SIG-M5 treated with dmso at 0.1 percent for 504 hours (cell line): Measurements from ENCODE around the gene MAP6D1.

ENCODE experiments used
- DNase-seq: peaks from one replicate; lab custom pipeline; 2025; ENCODE audit not compliant: unreplicated experiment; lab: John Stamatoyannopoulos, UW

MAP6D1 gene

DNA sequence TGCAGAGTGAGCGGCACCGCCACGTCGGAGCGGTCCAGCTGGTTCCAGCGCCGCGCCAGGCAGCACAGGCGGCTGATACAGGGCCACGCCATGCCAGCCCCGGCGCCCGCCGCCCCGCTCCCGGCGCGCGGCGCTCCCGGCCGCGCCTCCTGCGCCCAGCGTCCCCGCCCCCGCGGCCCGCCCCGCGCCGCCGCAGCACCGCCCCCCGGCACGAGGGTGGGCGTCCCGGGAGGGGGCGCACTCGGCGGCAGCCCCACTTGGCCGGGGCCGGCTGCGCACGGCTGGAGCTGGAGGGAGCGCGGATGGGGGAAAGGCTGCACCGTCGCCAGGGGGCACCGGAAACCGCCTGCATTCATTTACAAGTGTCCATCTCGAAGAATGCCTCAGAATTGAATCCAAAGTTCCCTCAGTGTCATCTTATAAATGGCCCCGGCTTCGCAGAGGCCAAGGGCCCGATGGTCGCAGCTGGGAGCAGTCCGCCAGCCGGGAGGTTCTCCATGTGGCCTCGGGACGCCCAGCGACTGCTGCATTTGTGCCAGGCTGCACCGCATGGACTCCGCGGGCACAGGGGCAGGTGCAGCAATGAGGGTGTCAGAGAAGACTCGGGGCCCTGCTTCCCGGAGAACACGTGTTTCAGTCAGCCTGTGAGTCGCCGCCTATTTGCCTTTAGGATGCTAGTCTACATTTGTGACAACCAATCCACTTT is at the start of gene MAP6D1:
TSS of gene MAP6D1 (minus strand) at position 122 of the 706 bp plus-strand sequence. CDS start at position 92, 30 bp downstream.
- peak; percentile 67 for DNase-seq

- DNase-seq: no peak
Measured at GRCh38 chr3:183873914-183874313, 48.5 kb upstream of the MAP6D1 start.

GRCh38 chr3:183871541-183871940 is 46.2 kb upstream of the MAP6D1 start:
- DNase-seq: no peak

DNA sequence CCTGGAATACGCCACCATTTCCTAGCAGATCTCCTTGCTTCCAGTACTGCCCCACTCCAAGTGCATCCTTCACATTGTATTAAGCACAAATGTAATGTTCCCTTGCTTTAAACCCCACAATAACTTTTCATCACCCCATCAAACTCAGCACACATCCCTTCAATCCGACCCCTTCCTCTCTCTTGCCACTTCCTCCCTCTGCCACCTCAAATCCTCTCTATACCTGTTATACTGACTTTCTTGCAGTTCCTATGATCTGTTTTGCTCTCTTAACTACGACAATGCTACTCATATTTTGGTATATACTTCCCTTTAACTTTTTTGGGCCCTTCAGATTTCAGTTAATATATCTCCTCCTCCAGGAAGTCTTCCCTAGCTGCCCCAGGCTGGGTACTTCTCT is 45.2 kb upstream of the MAP6D1 start:
- no peak for DNase-seq

DNA sequence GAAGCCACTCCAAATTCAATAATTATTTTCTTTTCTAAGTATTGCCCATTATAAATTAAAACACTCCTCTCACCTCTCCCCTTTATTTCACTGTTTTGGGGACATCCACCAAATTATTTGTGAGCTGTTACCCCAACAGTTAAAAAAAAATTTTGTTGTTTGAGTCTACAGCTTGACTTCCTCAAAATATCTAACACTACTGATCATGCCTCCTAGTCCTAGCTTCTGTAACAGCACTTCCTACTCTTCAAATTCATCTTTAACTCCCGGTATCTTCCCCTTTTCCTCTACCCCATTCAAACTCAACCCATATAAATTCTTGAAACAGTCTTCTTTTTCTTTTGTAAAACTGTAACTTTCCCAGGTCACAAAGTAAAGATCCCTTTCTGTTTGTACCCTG is 43.4 kb upstream of the MAP6D1 start:
- peak; percentile 92 for DNase-seq

GRCh38 chr3:183862610-183863009 is 37.2 kb upstream of the MAP6D1 start:
- no peak for DNase-seq

DNA sequence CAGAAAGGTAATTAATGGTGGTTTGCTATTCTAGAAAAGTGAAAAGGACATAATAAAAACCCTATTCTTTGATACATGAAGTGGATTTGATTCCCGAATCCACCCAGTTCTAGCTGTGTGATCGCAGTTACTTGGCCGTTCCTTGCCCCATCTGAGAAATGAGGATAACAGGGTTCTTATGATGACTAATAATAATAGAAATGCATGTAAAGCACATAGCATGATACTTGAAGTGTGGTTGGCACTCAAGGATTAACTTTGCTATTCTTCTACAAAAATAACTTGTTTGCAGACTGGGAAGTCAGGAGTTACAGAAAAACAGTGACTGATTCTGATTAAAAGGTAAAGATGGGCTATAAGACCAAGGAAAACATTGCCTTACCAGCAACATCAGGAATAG is 32.5 kb upstream of the MAP6D1 start:
- DNase-seq: no peak

DNA sequence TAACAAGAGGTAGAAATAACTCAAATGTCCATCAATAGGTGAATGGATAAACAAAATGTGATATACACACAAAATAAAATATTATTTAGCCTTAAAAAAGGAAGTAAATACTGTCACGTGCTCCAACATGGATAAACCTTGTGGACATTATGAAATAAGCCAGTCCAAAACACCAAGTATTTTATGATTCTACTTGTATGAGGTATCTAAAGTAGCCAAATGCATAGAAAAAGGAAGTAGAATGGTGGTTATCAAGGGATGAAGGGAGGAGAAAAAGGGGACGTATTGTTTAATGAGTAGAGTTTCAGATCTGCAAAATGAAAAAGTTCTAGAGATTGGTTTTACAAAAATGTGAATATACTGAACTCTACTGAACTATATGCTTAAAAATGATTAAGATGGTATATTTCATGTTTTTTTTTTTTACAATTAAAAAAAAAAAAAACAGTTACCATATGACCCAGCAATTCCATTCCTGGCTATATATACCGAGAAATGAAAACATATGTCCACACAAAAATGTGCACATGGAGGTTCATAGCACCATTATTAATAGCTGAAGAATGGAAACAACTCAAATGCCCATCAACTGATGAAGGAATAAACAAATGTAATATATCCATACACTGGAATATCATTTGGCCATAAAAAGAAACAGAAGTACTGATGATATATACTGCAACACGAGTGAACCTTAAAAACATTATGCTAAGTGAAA is 29.1 kb upstream of the MAP6D1 start:
- DNase-seq: peak; percentile 42

GRCh38 chr3:183845608-183846288 is 20.4 kb upstream of the MAP6D1 start:
- DNase-seq: peak; percentile 43

DNA sequence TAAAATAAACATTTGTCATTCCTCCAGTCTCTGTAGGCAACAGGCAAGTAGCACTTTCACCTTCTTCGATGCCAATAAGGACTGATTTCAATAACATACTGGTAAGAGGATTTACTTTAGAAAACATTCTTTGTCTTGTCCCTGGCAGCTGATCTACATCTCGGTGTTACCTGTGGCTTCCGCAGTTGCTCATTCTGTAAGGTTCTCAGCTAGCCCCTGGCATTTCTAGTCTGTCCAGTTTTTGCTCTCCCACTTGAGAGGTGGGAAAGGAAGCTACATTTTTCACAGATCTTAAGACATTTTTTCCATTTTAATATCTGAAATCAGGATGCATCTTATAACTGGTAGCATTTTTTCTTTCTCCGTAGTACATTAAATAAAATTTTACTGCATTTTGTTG is 19.7 kb upstream of the MAP6D1 start:
- DNase-seq: peak; percentile 24

- peak; percentile 29 for DNase-seq
Measured at GRCh38 chr3:183844606-183845005, 19.2 kb upstream of the MAP6D1 start.

- DNase-seq: no peak
Measured at GRCh38 chr3:183839751-183840150, 14.4 kb upstream of the MAP6D1 start.

DNA sequence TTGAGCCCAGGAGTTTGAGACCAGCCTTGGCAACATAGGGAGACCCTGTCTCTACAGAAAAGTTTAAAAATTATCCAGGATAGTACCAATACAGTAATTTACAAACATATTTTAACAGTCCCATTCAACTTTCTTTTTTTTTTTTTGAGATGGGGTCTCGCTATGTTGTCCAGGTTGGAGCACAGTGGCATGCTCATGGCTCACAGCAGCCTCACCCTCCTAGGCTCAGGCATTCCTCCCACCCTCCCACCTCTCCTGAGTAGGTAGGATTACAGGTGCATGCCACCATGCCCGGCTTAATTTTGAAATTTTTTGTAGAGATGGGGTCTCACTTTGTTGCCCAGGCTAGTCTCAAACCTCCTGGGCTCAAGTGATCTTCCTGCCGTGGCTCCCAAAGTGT is 12.5 kb upstream of the MAP6D1 start:
- no peak for DNase-seq

GRCh38 chr3:183837390-183837789 is 12.0 kb upstream of the MAP6D1 start:
- no peak for DNase-seq

DNA sequence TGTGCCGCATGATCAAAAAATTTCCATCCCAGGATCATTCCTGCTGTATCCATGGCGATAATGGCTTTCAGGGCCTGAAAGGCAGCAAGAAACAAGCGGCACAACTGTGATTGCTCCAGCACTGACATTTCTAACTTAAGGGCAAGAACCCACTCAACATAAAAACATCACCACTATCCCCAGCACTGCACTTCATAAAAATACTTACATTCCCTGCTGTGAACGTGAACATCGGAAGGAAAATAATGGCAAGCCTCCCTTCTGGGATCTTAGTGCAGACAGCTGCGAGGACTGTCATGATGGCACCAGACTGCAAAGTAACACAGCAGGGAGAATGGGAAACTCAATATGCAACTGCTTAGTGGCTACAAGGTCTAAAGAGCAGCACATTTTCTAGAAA is 8.1 kb upstream of the MAP6D1 start:
- no peak for DNase-seq

GRCh38 chr3:183830187-183830586 is 4.8 kb upstream of the MAP6D1 start:
- DNase-seq: no peak

GRCh38 chr3:183829466-183829865 is 4.1 kb upstream of the MAP6D1 start:
- DNase-seq: no peak

DNA sequence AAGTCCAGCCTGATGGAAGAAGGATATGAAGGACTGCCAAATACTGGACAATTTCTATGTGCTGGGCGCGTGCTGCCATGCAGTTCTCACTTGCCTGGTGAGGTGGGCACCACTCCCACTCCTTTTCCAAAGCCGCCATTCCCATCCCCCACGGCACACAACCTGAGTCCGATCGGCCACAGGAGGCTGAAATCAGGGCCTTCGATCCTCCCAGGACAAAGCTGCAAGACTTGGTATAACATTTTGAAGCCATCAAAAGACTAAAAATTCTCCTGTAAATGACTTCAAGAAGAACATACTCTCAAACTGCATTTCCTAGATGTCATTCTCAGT is 3.1 kb upstream of the MAP6D1 start:
- DNase-seq: no peak

DNA sequence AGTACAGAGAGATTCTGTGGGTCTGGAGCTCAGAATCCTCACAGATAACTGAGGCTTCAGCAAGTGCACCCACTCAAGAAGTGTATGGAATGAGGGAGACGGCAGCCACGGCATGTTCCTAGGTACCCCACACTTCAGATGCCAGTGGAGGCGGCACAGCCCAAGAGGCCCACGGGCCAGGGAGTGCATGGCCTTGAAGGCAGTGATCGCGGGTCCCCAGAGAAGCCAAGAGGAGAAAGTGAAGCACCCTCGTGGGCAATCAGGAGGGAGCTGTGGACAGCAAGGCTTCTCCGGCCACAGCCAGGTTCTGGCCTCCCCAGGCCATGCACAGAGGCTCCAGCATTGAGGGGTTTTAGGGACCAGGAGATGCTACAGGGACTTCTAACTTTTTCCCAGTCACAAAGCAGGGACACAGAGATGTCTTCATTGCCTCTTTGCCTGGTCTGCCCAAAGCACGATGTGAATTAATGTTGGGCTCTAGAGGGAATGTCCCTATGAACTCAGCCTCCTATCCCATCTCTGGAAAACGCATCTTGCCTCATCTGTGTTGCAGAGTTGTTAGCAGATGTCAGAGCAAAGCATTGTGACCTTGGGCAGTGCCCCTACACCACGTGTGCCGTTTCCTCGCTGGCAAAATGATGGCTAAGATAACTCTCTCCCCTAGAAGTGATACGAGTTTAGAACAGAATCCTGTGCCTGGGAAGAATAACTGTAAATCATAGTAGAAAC is 2.6 kb upstream of the MAP6D1 start:
- no peak for DNase-seq

DNA sequence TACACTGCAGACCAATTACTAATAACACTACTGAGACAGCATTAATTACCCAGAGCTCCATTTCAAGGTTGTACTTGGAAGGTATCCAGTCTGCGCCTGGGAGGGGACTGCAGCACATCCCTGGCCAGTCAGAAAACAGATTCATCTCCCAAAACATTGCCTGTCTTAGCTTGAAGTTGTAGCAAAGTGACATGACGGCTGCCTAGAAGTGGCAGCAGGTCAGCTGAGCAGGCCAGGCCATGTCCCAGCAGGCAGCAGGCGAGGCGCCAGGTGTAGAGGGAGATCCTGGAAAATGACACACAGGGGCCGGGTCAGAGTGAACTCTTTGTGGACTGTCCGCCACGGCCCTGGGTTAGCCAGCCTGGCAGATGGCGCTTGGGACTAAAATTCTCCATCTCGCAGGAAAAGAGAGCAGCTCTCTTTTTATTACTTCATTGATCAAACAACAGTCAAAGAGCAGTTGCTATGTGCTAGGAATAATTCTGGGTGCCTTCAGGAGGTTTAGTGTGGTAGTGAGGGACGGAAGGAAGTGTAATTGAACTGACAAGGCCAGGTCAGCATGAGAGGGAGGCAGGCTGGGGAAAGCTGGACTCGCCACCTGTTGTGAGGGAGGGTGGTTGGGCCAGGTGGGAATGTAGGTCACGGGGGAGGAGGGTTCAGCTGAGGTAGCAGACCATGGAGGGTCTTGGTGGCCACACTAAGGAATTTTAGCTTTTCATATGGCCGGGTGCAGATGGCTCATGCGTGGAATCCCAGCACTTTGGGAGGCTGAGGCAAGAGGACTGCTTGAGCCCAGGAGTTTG is 1.3 kb upstream of the MAP6D1 start:
- no peak for DNase-seq
